RWPE1 (cell line): ENCODE results near the gene CTRL.
A peak's percentile ranks its signal among the peaks of the same experiment; 100 is the strongest.

Experiments used
- CTCF ChIA-PET: fragments of 350-600 bp; sonication (Branson Sonifier 250); formaldehyde crosslinking; extraction: SDS; loops from one replicate; lab custom pipeline; 2021; lab: Yijun Ruan, JAX
- POLR2A ChIA-PET: fragments of 400-600 bp; formaldehyde crosslinking; extraction: SDS; loops from one replicate; lab custom pipeline; 2020; ENCODE audit warnings: antibody characterized with exemption; ENCODE audit not compliant: low non-redundant PET; lab: Yijun Ruan, JAX
- DNase-seq: peaks from one replicate; pipeline ENCODE4 v3.0.0; 2012; ENCODE audit warnings: low spot score
- H3K27ac ChIP-seq: fragments of 450-650 bp; 2 replicates; pipeline ENCODE4 v1.5.1; 2017
- TF ChIP-seq, protein P1 (sequence below): fragments of 450-650 bp; conservative IDR thresholded peaks from 2 replicates; pipeline ENCODE4 v1.5.1; 2017; ENCODE audit warnings: low read depth, mild to moderate bottlenecking

The CTRL gene

DNA sequence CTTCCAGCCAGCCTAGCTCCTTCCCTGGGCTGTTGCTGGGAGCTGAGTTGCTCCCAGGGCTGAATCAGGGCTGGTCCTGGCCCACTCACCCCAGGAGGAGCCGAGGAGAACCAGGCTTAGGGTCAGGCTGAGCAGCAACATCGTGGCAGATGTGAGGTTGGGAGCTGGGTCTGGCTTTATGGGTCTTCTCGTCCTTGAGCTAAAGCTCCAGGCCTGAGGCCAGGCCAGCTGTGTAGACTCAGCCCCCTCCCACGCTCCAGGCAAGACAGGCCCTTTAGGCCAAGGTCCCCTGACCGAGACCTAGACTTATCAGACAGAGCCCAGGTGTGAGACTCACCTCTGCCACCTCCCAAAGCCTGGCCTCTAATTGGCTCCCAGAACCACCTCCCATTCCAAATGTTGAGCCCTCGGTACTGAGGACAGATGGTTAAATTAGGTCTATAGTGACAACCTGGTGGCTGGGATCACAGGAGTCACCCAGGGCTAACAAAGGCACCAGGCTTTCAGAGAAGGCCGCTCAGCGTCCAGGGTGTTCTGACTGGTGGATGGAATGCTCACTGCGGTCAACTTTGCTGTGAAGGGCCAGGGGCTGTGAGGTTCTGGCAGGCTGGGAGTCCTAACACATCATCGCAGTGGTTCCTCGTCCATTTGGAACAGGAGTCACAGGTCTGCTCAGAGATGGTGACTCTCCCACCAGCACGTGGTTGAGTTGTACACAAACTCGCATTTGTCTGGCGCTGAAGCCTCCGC lies at the start of gene CTRL:
CTRL (minus strand) TSS at position 151 of the 750 bp plus-strand sequence; CDS start at position 141, 10 bp downstream.
- CTCF ChIA-PET, result interaction anchor here (0.7 to 1.5 kb wide), 2 partner anchors 29 to 115 kb away, joined by 3 to 9 read pairs; no protein-coding TSS in a partner anchor
- POLR2A ChIA-PET, result no interaction called here
- H3K27ac ChIP-seq, result peak within 1 kb of the TSS; percentile 17
- DNase-seq, result no peak
- TF ChIP-seq, protein P1, sequence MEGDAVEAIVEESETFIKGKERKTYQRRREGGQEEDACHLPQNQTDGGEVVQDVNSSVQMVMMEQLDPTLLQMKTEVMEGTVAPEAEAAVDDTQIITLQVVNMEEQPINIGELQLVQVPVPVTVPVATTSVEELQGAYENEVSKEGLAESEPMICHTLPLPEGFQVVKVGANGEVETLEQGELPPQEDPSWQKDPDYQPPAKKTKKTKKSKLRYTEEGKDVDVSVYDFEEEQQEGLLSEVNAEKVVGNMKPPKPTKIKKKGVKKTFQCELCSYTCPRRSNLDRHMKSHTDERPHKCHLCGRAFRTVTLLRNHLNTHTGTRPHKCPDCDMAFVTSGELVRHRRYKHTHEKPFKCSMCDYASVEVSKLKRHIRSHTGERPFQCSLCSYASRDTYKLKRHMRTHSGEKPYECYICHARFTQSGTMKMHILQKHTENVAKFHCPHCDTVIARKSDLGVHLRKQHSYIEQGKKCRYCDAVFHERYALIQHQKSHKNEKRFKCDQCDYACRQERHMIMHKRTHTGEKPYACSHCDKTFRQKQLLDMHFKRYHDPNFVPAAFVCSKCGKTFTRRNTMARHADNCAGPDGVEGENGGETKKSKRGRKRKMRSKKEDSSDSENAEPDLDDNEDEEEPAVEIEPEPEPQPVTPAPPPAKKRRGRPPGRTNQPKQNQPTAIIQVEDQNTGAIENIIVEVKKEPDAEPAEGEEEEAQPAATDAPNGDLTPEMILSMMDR, result no peak

DNA sequence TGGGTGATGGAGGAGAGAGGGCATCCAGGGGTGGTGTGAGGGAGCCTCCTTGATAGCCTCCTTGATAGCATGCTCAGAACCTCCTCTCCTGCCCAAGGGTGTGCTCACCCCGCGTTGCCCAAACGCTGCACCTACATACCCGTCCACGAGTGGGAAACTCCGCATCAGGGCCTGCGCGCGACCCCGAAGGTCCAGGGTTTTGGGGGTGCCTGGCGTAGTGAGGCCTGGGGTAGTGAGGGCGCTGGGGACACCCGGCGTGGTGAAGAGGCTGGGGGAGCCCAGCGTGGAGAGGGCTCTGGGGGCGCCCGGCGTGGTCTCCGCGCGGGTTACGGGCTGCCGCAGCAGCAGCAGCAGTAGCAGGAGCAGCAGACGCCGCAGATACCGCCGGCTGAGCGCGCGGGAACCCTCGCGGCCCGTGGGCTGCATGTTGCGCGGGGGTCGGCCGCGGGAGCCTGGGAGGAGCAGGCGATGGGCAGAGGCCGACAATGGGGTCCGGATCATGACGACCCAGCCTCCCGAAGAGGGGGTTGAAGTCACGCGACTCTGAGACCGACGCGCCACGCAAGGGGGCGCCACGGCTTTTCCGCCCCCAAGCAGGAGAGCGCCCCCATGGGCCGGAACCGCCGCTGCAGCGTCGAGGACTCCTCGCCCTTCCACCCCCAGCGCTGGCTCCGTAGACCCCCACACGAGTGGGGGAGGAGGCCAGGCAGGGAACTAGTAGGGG lies 48.5 kb upstream of the CTRL start, which contains the start of gene DPEP3:
DPEP3 (minus strand) TSS at position 545 of the 724 bp plus-strand sequence; CDS start at position 426, 119 bp downstream.
- no peak within 1 kb of the TSS for H3K27ac ChIP-seq
- TF ChIP-seq, protein P1, result no peak
- DNase-seq, result no peak
- ChIA-PET POLR2A (no interaction called here), CTCF (no interaction called here)

DNA sequence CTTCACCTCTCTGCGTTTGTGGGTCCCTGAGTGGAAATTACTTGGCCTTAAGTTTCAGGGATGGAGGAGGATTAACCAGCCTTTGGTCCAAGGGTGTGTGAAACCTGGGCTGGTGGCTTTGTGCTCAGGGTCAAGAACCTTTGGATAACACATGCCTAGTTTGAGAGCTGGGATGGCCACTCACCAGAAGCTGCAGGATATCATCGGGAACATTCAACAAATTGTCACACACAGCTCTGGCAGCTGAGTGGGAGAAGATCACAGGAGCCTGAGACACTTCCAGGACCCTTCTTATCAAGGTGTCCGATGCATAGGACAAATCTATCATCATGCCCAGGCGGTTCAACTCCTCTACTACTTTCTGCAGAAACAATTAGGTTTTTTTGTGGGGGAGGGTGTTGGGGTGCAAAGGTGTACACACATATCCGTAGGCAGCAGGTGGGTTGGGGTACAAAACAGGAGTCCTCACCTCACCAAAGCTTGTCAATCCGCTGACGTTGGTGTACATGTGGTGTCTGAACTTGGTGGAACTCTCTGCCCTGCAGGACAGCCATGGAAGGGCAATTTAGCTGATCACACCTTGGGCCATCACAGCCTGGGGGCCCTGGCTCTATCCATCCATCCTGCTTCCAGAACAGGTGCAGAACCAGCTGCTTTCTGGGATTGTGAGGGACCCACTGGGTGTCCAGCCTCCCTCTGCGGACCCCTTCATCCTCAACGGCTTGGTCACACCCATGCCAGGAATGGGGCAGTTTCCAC lies 46.0 kb upstream of the CTRL start:
- ChIA-PET POLR2A (no interaction called here), CTCF (interaction anchor here (0.7 kb wide), 1 partner anchor 51 kb away, joined by 3 read pairs; no protein-coding TSS in a partner anchor)
- TF ChIP-seq, protein P1, result no peak
- H3K27ac ChIP-seq, result no peak overlapping the region
- DNase-seq, result no peak

DNA sequence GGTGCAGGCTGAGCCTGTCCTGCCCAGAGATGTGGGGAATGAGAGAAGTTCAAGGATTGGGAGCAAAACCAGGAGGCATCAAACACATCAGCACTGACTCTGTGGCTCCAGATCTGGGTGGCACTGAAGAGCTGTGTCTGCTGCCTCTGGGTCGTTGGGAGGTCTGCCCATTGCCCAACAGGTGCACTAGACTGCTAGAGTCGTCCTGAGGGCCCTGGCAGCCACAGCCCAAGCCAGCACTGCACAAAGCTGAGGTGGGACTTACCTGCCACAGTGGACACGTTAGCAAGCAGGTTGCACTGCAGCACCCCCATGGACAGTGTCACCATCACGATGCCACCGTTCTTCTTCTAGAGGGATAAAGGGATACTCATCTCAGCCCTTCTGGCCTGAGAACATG lies 45.3 kb upstream of the CTRL start:
- POLR2A ChIA-PET, result no interaction called here

DNA sequence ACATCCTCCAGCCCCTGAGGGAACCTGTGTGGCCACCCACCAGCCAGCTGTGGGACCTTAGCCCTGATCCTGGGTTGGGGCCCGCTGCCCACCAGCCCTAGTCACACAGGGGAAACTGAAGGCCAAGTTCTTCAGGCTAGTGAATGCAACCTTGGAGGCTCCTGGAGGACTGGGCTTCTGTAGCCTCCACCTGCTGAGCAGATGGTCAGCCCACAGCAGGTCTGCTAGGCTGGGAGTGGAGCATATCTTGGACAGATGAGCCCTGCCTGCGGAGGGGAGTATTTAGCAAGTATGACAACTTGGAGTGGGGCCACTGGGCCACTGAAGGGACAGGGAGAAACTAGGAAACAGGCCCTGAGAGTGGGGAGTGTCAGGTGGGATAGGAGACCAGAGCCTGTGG lies 44.5 kb upstream of the CTRL start:
- DNase-seq, result no peak
- TF ChIP-seq, protein P1, result no peak
- ChIA-PET POLR2A (no interaction called here), CTCF (no interaction called here)
- H3K27ac ChIP-seq, result no peak overlapping the region

More for the DNA sequence above, 45.3 kb upstream of the CTRL start:
- TF ChIP-seq, protein P1, result no peak
- no peak for DNase-seq
- CTCF ChIA-PET, result no interaction called here
- no peak overlapping the region for H3K27ac ChIP-seq
